Testis (tissue), 2 donors: ENCODE data around the gene ACOT13.

Experiments
- POLR2A ChIP-seq: fragments of 450-650 bp; IDR thresholded peaks from one replicate; pipeline ENCODE4 v1.6.1; 2017; ENCODE audit warnings: antibody characterized with exemption, mild to moderate bottlenecking, moderate library complexity
- TF ChIP-seq, protein P1 (sequence below), 3 experiments: fragments of 450-650 bp in 2 of 3; fragments of 200-600 bp in 1 of 3; sonication (generic) in 1 of 3; IDR thresholded peaks; one replicate each; pipeline ENCODE4 v1.5.1; 2016 to 2019; ENCODE audit warnings: antibody characterized with exemption in 3 of 3, mild to moderate bottlenecking in 2 of 3, moderate library complexity in 1 of 3

DNA sequence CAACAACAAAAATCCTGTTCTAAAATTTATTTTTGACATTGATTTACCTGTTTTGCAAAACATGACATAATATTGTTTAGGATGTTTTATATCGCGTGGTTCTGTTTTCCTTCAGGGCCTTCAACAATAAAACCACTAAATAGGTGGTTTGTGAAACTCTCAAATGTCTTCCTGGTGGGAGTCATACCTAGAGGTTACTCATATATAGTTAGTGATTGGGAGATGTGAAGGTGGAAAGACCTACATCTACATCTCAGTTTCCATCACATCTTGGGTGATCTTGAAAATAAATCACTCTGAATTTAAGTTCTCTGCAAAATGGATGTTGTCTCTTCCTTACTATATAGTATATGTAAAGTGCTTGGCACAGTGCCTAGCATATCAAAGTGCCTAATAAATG lies 29.2 kb downstream of the ACOT13 start:
- no peak for TF ChIP-seq POLR2A
- TF ChIP-seq, protein P1, sequence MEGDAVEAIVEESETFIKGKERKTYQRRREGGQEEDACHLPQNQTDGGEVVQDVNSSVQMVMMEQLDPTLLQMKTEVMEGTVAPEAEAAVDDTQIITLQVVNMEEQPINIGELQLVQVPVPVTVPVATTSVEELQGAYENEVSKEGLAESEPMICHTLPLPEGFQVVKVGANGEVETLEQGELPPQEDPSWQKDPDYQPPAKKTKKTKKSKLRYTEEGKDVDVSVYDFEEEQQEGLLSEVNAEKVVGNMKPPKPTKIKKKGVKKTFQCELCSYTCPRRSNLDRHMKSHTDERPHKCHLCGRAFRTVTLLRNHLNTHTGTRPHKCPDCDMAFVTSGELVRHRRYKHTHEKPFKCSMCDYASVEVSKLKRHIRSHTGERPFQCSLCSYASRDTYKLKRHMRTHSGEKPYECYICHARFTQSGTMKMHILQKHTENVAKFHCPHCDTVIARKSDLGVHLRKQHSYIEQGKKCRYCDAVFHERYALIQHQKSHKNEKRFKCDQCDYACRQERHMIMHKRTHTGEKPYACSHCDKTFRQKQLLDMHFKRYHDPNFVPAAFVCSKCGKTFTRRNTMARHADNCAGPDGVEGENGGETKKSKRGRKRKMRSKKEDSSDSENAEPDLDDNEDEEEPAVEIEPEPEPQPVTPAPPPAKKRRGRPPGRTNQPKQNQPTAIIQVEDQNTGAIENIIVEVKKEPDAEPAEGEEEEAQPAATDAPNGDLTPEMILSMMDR (IDR thresholded peaks at IDR 0.05): no peak
